Measurements from ENCODE around the gene HPCAL1. TPM values are rescaled to one million over a fixed set of nuclear protein-coding genes. Genes with fewer than 3 reads are reported as not detected.

HPCAL1 gene
- total RNA-seq, 6 experiments from 2014 or later, result 36.3 to 60.3 (median 57.2) TPM

DNA sequence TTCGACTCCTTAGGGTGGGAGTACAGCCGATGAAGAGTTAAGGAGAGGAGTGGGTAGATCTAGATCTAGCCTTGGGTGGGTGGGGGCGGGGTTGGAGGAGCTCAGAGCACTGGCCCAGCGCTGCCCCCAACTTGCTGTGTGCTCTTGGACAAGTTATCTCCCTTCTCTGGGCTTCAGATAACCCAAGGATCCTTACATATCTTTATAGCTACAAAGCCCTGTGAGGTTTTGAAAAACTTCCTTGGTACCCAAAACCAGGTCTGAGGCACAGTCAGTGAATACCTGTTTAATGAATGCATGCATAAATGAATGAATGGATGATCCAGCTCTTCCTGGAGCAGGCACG, 146.8 kb downstream of the HPCAL1 start:
- TF ChIP-seq, protein P1, sequence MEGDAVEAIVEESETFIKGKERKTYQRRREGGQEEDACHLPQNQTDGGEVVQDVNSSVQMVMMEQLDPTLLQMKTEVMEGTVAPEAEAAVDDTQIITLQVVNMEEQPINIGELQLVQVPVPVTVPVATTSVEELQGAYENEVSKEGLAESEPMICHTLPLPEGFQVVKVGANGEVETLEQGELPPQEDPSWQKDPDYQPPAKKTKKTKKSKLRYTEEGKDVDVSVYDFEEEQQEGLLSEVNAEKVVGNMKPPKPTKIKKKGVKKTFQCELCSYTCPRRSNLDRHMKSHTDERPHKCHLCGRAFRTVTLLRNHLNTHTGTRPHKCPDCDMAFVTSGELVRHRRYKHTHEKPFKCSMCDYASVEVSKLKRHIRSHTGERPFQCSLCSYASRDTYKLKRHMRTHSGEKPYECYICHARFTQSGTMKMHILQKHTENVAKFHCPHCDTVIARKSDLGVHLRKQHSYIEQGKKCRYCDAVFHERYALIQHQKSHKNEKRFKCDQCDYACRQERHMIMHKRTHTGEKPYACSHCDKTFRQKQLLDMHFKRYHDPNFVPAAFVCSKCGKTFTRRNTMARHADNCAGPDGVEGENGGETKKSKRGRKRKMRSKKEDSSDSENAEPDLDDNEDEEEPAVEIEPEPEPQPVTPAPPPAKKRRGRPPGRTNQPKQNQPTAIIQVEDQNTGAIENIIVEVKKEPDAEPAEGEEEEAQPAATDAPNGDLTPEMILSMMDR (IDR thresholded peaks at IDR 0.05), result no peak
- H3K4me1 Mint-ChIP-seq (ENCODE audit: low read depth), result peaks cover 57% of the 10 kb centered on the region
- DNase-seq, result no peak
- H3K9me3 Mint-ChIP-seq, result peaks cover 5% of the 10 kb centered on the region
- H3K36me3 Mint-ChIP-seq (ENCODE audit: low read depth), result peaks cover 20% of the 10 kb centered on the region
- no peak overlapping the region for H3K27ac Mint-ChIP-seq
- H3K27me3 Mint-ChIP-seq (ENCODE audit: insufficient read depth), result peaks cover 5% of the 10 kb centered on the region; the same call in 1 of the 2 replicates
- H3K4me3 Mint-ChIP-seq, result peak overlapping the region; percentile 80

DNA sequence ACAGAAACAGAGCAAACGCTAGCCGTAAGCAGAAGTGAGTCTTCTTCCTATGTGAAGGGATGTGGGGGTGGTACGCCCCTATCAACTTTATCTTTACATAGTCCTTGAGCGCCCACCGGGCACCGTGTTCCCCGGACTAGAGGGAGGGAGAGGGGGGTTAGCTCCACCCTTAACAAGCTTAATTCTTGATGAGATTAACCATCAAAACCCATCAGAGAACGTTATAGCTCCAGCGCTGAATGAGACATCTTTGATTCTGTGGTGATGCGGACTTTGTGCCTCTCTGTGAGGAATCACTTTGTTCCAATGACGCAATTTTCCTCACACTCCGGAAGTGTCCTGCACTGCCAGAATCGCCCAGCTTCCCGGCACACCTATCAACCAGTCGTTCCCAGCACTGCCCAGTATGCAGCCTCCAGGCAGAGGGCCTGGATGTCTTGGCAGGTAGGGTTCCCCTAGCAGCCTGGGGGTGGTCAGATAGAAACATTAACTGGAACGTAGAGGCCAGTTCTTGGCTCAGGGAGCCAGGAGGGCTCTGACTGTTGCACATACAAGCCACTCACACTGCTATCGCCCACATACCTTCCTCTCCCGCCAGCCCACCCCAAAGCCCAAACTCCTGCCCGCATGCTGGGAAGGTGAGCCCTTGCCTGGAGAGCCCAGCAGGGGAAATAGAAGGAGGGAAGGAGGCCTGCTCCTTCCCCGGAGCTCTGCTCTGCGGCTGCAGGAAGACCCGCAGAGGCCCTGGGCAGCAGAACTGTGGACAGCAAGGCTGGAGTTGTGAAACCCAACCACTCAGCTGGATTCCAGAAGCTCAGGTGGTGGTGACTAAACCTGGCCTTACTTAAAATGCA, 147.4 kb downstream of the HPCAL1 start:
- Mint-ChIP-seq H3K27me3 (ENCODE audit: insufficient read depth) (peaks cover 5% of the 10 kb centered on the region; the same call in 1 of the 2 replicates), H3K4me3 (peak overlapping the region; percentile 80; the same call in 1 of the 2 replicates), H3K9me3 (peaks cover 5% of the 10 kb centered on the region), H3K4me1 (ENCODE audit: low read depth) (peaks cover 56% of the 10 kb centered on the region), H3K36me3 (ENCODE audit: low read depth) (peaks cover 15% of the 10 kb centered on the region), H3K27ac (no peak overlapping the region)
- DNase-seq, result no peak
- TF ChIP-seq, protein P1 (IDR thresholded peaks at IDR 0.05), result no peak

- 0 out of 2 replicates have a peak overlapping the region, but pooled peaks have one; percentile 26 for H3K4me3 Mint-ChIP-seq
- peaks cover 5% of the 10 kb centered on the region for H3K27me3 Mint-ChIP-seq (ENCODE audit: insufficient read depth)
- peaks cover 5% of the 10 kb centered on the region for H3K9me3 Mint-ChIP-seq
- peak overlapping the region; percentile 91 for H3K27ac Mint-ChIP-seq
- peaks cover 48% of the 10 kb centered on the region for H3K4me1 Mint-ChIP-seq (ENCODE audit: low read depth)
- peaks cover 15% of the 10 kb centered on the region for H3K36me3 Mint-ChIP-seq (ENCODE audit: low read depth)
- TF ChIP-seq, protein P1 (IDR thresholded peaks at IDR 0.05), result no peak
- DNase-seq, result no peak
Observed at GRCh38 chr2:10451819-10452218, 149.1 kb downstream of the HPCAL1 start.

DNA sequence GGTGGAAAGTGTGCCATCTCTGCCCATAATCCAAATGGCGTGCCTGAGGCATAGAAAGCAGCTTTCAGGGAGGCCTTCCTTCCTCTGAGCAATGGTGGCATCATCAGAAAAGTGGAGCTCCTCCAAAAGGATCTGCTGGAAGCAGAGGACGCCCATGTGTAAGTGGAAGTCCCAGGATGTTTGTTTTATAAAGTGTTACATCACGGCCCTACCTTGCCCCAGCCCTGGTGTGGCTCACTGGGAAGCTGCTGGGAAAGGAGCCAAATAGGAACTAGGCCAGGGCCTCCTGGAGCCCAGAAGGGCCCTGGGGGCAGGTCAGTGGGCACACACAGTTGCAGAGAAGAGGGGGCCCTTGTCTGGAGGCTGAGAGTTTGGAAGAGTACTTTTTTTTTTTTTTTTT, 149.6 kb downstream of the HPCAL1 start:
- H3K27ac Mint-ChIP-seq, result peak overlapping the region; percentile 91
- H3K36me3 Mint-ChIP-seq (ENCODE audit: low read depth), result peaks cover 12% of the 10 kb centered on the region
- peaks cover 3% of the 10 kb centered on the region for H3K27me3 Mint-ChIP-seq (ENCODE audit: insufficient read depth)
- H3K9me3 Mint-ChIP-seq, result peaks cover 2% of the 10 kb centered on the region
- H3K4me1 Mint-ChIP-seq (ENCODE audit: low read depth), result peaks cover 43% of the 10 kb centered on the region
- DNase-seq, result peak; percentile 90
- TF ChIP-seq, protein P1 (IDR thresholded peaks at IDR 0.05), result no peak
- peak overlapping the region; percentile 26; the same call in 1 of the 2 replicates for H3K4me3 Mint-ChIP-seq

DNA sequence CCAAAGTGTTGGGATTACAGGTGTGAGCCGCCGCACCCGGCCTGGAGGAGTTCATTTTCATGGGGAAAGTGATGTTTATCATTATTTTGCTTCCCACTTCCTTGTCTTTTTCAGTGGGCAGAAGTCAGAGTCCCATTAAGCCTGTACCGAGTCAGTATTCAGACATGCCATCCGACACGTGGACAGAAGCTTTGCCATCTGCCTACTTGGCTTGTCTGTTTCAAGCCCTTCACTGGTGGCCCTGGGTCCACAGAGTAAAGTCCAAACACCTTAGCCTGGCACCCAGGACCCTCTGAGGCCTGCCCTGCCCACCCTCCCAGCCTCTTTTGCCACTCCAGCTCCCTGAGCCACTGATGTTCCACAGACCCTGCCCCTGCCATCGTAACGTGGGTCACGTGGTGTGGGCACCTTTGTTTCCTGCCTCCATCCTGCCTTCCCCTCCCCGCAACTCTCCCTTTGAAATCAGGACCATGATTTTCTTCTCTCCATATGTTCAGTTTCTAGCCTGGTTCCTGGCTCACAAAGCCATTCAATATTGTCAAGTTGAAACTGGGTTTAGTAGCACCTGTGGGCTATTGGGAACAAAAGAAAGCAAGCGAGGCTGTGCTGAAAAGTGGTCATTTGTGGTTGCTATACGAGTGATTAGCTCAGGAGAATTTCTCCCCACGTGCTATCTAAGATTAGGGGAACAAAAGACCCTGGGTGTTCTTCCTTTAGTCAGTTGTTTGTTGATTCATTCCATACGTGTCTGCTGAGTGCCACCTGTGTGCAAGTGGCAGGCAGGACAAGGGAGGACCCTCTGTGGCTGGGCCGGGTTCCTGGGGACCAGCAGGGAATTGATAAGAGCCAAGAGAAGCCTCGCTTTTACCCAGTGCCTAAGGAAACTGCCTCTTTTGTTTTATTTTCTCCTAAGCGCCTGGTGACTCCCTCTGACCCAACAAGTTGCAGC, 150.5 kb downstream of the HPCAL1 start:
- TF ChIP-seq, protein P1 (IDR thresholded peaks at IDR 0.05), result no peak
- H3K9me3 Mint-ChIP-seq, result no peaks in the 10 kb centered on the region
- peaks cover 9% of the 10 kb centered on the region; the same call in 1 of the 2 replicates for H3K36me3 Mint-ChIP-seq (ENCODE audit: low read depth)
- peaks cover 2% of the 10 kb centered on the region for H3K27me3 Mint-ChIP-seq (ENCODE audit: insufficient read depth)
- no peak for DNase-seq
- H3K4me1 Mint-ChIP-seq (ENCODE audit: low read depth), result peaks cover 48% of the 10 kb centered on the region
- H3K4me3 Mint-ChIP-seq, result no peak overlapping the region
- peak overlapping the region; percentile 48 for H3K27ac Mint-ChIP-seq
